Measurements from ENCODE around the gene OAT. TPM values are rescaled to one million over a fixed set of nuclear protein-coding genes. Genes with fewer than 3 reads are reported as not detected.

The OAT gene
- total RNA-seq, 1 donor from 2014 or later, result 56.7 TPM

GRCh38 chr10:124458889-124459288, 40.2 kb upstream of the OAT start:
- Histone ChIP-seq H3K27ac (no peak overlapping the region), H3K36me3 (no peaks in the 10 kb centered on the region), H3K9ac (no peak overlapping the region), H3K4me2 (no peak overlapping the region), H2AFZ (replicated peaks) (no peak overlapping the region), H4K20me1 (ENCODE audit: low read depth) (no peaks in the 10 kb centered on the region), H3F3A (ENCODE audit: low read depth) (no peaks in the 10 kb centered on the region), H3K9me3 (ENCODE audit: low read depth) (no peaks in the 10 kb centered on the region), H3K79me2 (ENCODE audit: low read depth) (peaks cover 8% of the 10 kb centered on the region), H3K4me1 (peaks cover 9% of the 10 kb centered on the region), H3K4me3 (no peak overlapping the region), H3K27me3 (peaks cover 57% of the 10 kb centered on the region)
- no peak for TF ChIP-seq EZH2 (IDR thresholded peaks at IDR 0.05)
- no peak for TF ChIP-seq EZH2phosphoT487 (IDR thresholded peaks at IDR 0.05)
- TF ChIP-seq CTCF (IDR thresholded peaks at IDR 0.05), result no peak
- Mint-ChIP-seq H3K27me3 (ENCODE audit: insufficient read depth, low read depth) (peaks cover 23% of the 10 kb centered on the region), H3K4me3 (no peak overlapping the region), H3K27ac (no peak overlapping the region), H3K4me1 (peaks cover 29% of the 10 kb centered on the region), H3K9me3 (no peaks in the 10 kb centered on the region), H3K36me3 (no peaks in the 10 kb centered on the region)
- no peak for DNase-seq (ENCODE audit: low spot score)

GRCh38 chr10:124458473-124458872, 39.8 kb upstream of the OAT start:
- Mint-ChIP-seq H3K27ac (no peak overlapping the region), H3K9me3 (no peaks in the 10 kb centered on the region)

GRCh38 chr10:124455441-124455840, 36.7 kb upstream of the OAT start:
- Histone ChIP-seq H3K4me2 (no peak overlapping the region), H3K27ac (no peak overlapping the region), H3K79me2 (ENCODE audit: low read depth) (no peaks in the 10 kb centered on the region), H2AFZ (replicated peaks) (no peak overlapping the region), H3K4me3 (no peak overlapping the region), H3K36me3 (no peaks in the 10 kb centered on the region), H3F3A (ENCODE audit: low read depth) (peaks cover 23% of the 10 kb centered on the region), H3K9ac (no peak overlapping the region), H3K9me3 (ENCODE audit: low read depth) (no peaks in the 10 kb centered on the region), H3K27me3 (peaks cover 89% of the 10 kb centered on the region), H3K4me1 (peaks cover 29% of the 10 kb centered on the region), H4K20me1 (ENCODE audit: low read depth) (peaks cover 18% of the 10 kb centered on the region)
- peaks cover 38% of the 10 kb centered on the region for H3K4me1 Mint-ChIP-seq
- H3K4me3 Mint-ChIP-seq, result no peak overlapping the region
- H3K9me3 Mint-ChIP-seq, result no peaks in the 10 kb centered on the region
- no peak for DNase-seq (ENCODE audit: low spot score)
- TF ChIP-seq EZH2 (IDR thresholded peaks at IDR 0.05) (no peak), EZH2phosphoT487 (IDR thresholded peaks at IDR 0.05) (no peak), CTCF (IDR thresholded peaks at IDR 0.05) (no peak)
- H3K27me3 Mint-ChIP-seq (ENCODE audit: insufficient read depth, low read depth), result peaks cover 43% of the 10 kb centered on the region
- H3K27ac Mint-ChIP-seq, result no peak overlapping the region
- H3K36me3 Mint-ChIP-seq, result no peaks in the 10 kb centered on the region

More at GRCh38 chr10:124458473-124458872, 39.8 kb upstream of the OAT start:
- H3F3A ChIP-seq (ENCODE audit: low read depth), result no peaks in the 10 kb centered on the region
- no peak for DNase-seq (ENCODE audit: low spot score)
- H3K4me3 ChIP-seq, result no peak overlapping the region
- peaks cover 9% of the 10 kb centered on the region for H3K4me1 ChIP-seq
- no peak for TF ChIP-seq CTCF (IDR thresholded peaks at IDR 0.05)
- Mint-ChIP-seq H3K27me3 (ENCODE audit: insufficient read depth, low read depth) (peaks cover 23% of the 10 kb centered on the region), H3K4me3 (no peak overlapping the region), H3K36me3 (no peaks in the 10 kb centered on the region), H3K4me1 (peaks cover 29% of the 10 kb centered on the region)
- no peaks in the 10 kb centered on the region for H3K36me3 ChIP-seq
- H3K4me2 ChIP-seq, result no peak overlapping the region
- no peak overlapping the region for H3K9ac ChIP-seq
- H3K9me3 ChIP-seq (ENCODE audit: low read depth), result no peaks in the 10 kb centered on the region
- H2AFZ ChIP-seq (replicated peaks), result no peak overlapping the region
- H3K27me3 ChIP-seq, result peaks cover 61% of the 10 kb centered on the region
- no peak overlapping the region for H3K27ac ChIP-seq
- H4K20me1 ChIP-seq (ENCODE audit: low read depth), result no peaks in the 10 kb centered on the region
- H3K79me2 ChIP-seq (ENCODE audit: low read depth), result peaks cover 8% of the 10 kb centered on the region
